Tibial nerve (tissue), 4 donors: ENCODE data around the gene SCP2.
A peak's percentile ranks its signal among the peaks of the same experiment; 100 is the strongest.

Experiments
- CTCF ChIP-seq, 5 experiments: fragments of 200-600 bp in 3 of 5; fragments of 450-650 bp in 2 of 5; sonication (generic) in 3 of 5; IDR thresholded peaks; one replicate each; pipeline ENCODE4 v1.5.1; 2016 to 2019; ENCODE audit warnings: antibody characterized with exemption in 5 of 5, mild to moderate bottlenecking in 3 of 5, moderate library complexity in 2 of 5
- EP300 ChIP-seq, 2 donors: sonication (generic); formaldehyde crosslinking; IDR thresholded peaks; one replicate each; pipeline ENCODE4 v1.6.1; 2017; ENCODE audit warnings: antibody characterized with exemption in 2 of 2, mild to moderate bottlenecking in 1 of 2
- POLR2A ChIP-seq, 2 donors: fragments of 450-650 bp; IDR thresholded peaks; one replicate each; pipeline ENCODE4 v1.6.1; 2017; ENCODE audit warnings: antibody characterized with exemption in 2 of 2, mild to moderate bottlenecking in 2 of 2, moderate library complexity in 2 of 2

GRCh38 chr1:53038566-53038965, 111.5 kb downstream of the SCP2 start:
- TF ChIP-seq CTCF (IDR thresholded peaks at IDR 0.05) (no peak), EP300 (IDR thresholded peaks at IDR 0.05) (peak in 1 of 2 donors; percentile 19), POLR2A (IDR thresholded peaks at IDR 0.05) (no peak)
